K562 treated with DMSO at 1 percent for 24 hours (cell line): ENCODE results near the gene PPP1R7. TPM values are rescaled to one million over a fixed set of nuclear protein-coding genes. Genes with fewer than 3 reads are reported as not detected.

Source experiments
- total RNA-seq: library from RNA; unstranded; fragments of 300-600 nt; gene quantifications from 2 replicates; pipeline ENCODE4 v1.2.3, GENCODE V29; 2022; ENCODE audit warnings: low read depth; ENCODE audit not compliant: insufficient read depth

The PPP1R7 gene
- 39.3 and 41.5 TPM in 2 replicates for total RNA-seq

GRCh38 chr2:241149925-241150659, at the start of gene PPP1R7:
Gene PPP1R7, plus strand, starts transcription at chr2:241150467. Its CDS starts 29 bp downstream, at chr2:241150496.

GRCh38 chr2:241102239-241102803, 47.9 kb upstream of the PPP1R7 start, which contains the start of gene MTERF4:
Gene MTERF4, minus strand, starts transcription at chr2:241102287. Its CDS starts 14 bp downstream, at chr2:241102273.

GRCh38 chr2:241148891-241149674, 1.2 kb upstream of the PPP1R7 start, which contains the start of gene PASK:
Gene PASK, minus strand, starts transcription at chr2:241149472. Its CDS starts 6,440 bp downstream, at chr2:241143032.

GRCh38 chr2:241188361-241189092, 38.3 kb downstream of the PPP1R7 start, which contains the start of gene ANO7:
Gene ANO7, plus strand, starts transcription at chr2:241188677. Its CDS starts 1,387 bp downstream, at chr2:241190064.

Other genes starting within 250 kb of the PPP1R7 start
- not detected in 2 replicates for gene CROCC2, start 244.1 kb upstream of the PPP1R7 start, total RNA-seq
- 0.05 TPM in 1 of 2 replicates, not detected in the other for gene SNED1, start 151.8 kb upstream of the PPP1R7 start, total RNA-seq
- gene MTERF4, start 48.2 kb upstream of the PPP1R7 start, total RNA-seq = 11.0 and 16.7 TPM in 2 replicates
- 6.4 and 9.4 TPM in 2 replicates for gene PASK, start 995 bp upstream of the PPP1R7 start, total RNA-seq
- 1.1 and 1.4 TPM in 2 replicates for gene ANO7, start 38.2 kb downstream of the PPP1R7 start, total RNA-seq
- gene HDLBP, start 165.2 kb downstream of the PPP1R7 start, total RNA-seq = 104 and 137 TPM in 2 replicates
- 70.5 and 84.3 TPM in 2 replicates for gene SEPTIN2, start 165.5 kb downstream of the PPP1R7 start, total RNA-seq
- 11.5 and 13.1 TPM in 2 replicates for gene FARP2, start 205.8 kb downstream of the PPP1R7 start, total RNA-seq